GM12878 (cell line): Measurements from ENCODE around the gene PHACTR1.

ENCODE experiments used
- CTCF ChIP-seq, 3 experiments: IDR thresholded peaks in 2 of 3; conservative IDR thresholded peaks in 1 of 3; 2 replicates each; pipeline ENCODE4 v1.5.1; 2011; ENCODE audit warnings: low read depth in 3 of 3, low read length in 3 of 3, mild to moderate bottlenecking in 3 of 3, control low read depth in 2 of 3, moderate library complexity in 2 of 3, inconsistent platforms in 1 of 3, mixed read lengths in 1 of 3; ENCODE audit not compliant: control insufficient read depth in 2 of 3, insufficient read depth in 1 of 3; ENCODE audit errors: extremely low read depth in 1 of 3
- EP300 ChIP-seq, 2 experiments: fragments of 150-350 bp in 1 of 2; IDR thresholded peaks; 2 replicates each; pipeline ENCODE4 v1.6.1; 2011 to 2012; ENCODE audit warnings: low read depth in 2 of 2, low read length in 2 of 2, borderline replicate concordance in 1 of 2, improper control_type of control experiment in 1 of 2, inconsistent platforms in 1 of 2; ENCODE audit not compliant: control insufficient read depth in 1 of 2
- EZH2 ChIP-seq: IDR thresholded peaks from 2 replicates; pipeline ENCODE4 v1.6.1; 2012; ENCODE audit warnings: low read depth, mild to moderate bottlenecking, control low read depth, inconsistent platforms, low read length, borderline replicate concordance; ENCODE audit not compliant: control insufficient read depth
- FOXM1 ChIP-seq: IDR thresholded peaks from 2 replicates; pipeline ENCODE4 v1.6.1; 2012; ENCODE audit warnings: low read depth, mild to moderate bottlenecking, inconsistent platforms, low read length, moderate library complexity
- JUND ChIP-seq: IDR thresholded peaks from 2 replicates; pipeline ENCODE4 v1.6.1; 2012; ENCODE audit warnings: low read depth, mild to moderate bottlenecking, low read length, improper control_type of control experiment, moderate library complexity
- KAT2A ChIP-seq: conservative IDR thresholded peaks from 2 replicates; pipeline ENCODE4 v1.6.1; 2011; ENCODE audit warnings: low read depth, low read length; ENCODE audit not compliant: control insufficient read depth
- NBN ChIP-seq: fragments of 450-650 bp; IDR thresholded peaks from 2 replicates; pipeline ENCODE4 v1.6.1; 2016
- NR2C2 ChIP-seq: IDR thresholded peaks from 2 replicates; pipeline ENCODE4 v1.6.1; 2011; ENCODE audit warnings: borderline replicate concordance, low read depth; ENCODE audit not compliant: control insufficient read depth, insufficient read length
- NRF1 ChIP-seq: conservative IDR thresholded peaks from 2 replicates; pipeline ENCODE4 v1.6.1; 2011; ENCODE audit warnings: mild to moderate bottlenecking, low read depth, low read length, improper control_type of control experiment
- POLR2A ChIP-seq: IDR thresholded peaks from 2 replicates; pipeline ENCODE4 v1.6.1; 2011; ENCODE audit warnings: low read depth, mild to moderate bottlenecking, low read length
- ZBTB33 ChIP-seq: fragments of 450-650 bp; IDR thresholded peaks from 2 replicates; pipeline ENCODE4 v1.6.1; 2017; ENCODE audit warnings: mild to moderate bottlenecking
- ZNF384 ChIP-seq: IDR thresholded peaks from 2 replicates; pipeline ENCODE4 v1.6.1; 2012; ENCODE audit warnings: low read depth, mild to moderate bottlenecking, low read length, improper control_type of control experiment, borderline replicate concordance
- ZZZ3 ChIP-seq: IDR thresholded peaks from 2 replicates; pipeline ENCODE4 v1.6.1; 2011; ENCODE audit warnings: low read depth; ENCODE audit not compliant: control insufficient read depth, insufficient read length

GRCh38 chr6:13277231-13277630 lies 560.7 kb downstream of the PHACTR1 start:
- TF ChIP-seq ZNF384: no peak
- TF ChIP-seq ZZZ3: no peak
- no peak for TF ChIP-seq CTCF (IDR thresholded peaks at IDR 0.05 in 2 of 3, conservative IDR thresholded peaks at IDR 0.05 in 1 of 3; ENCODE audit: control insufficient read depth in 2 of 3, extremely low read depth in 1 of 3, insufficient read depth in 1 of 3, low read depth in 3 of 3, low read length in 3 of 3)
- no peak for TF ChIP-seq EZH2
- TF ChIP-seq NR2C2: no peak
- no peak for TF ChIP-seq POLR2A
- no peak for TF ChIP-seq NBN
- no peak for TF ChIP-seq ZBTB33
- TF ChIP-seq JUND: no peak
- no peak for TF ChIP-seq EP300 (IDR thresholded peaks at IDR 0.05; ENCODE audit: borderline replicate concordance in 1 of 2, control insufficient read depth in 1 of 2, low read depth in 2 of 2, low read length in 2 of 2)
- TF ChIP-seq NRF1: no peak
- no peak for TF ChIP-seq KAT2A
- no peak for TF ChIP-seq FOXM1
